ENCODE data around the gene GALK2.

GRCh38 chr15:49296258-49296657 lies 126.2 kb downstream of the GALK2 start:
- TF ChIP-seq, protein P1, sequence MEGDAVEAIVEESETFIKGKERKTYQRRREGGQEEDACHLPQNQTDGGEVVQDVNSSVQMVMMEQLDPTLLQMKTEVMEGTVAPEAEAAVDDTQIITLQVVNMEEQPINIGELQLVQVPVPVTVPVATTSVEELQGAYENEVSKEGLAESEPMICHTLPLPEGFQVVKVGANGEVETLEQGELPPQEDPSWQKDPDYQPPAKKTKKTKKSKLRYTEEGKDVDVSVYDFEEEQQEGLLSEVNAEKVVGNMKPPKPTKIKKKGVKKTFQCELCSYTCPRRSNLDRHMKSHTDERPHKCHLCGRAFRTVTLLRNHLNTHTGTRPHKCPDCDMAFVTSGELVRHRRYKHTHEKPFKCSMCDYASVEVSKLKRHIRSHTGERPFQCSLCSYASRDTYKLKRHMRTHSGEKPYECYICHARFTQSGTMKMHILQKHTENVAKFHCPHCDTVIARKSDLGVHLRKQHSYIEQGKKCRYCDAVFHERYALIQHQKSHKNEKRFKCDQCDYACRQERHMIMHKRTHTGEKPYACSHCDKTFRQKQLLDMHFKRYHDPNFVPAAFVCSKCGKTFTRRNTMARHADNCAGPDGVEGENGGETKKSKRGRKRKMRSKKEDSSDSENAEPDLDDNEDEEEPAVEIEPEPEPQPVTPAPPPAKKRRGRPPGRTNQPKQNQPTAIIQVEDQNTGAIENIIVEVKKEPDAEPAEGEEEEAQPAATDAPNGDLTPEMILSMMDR (IDR thresholded peaks at IDR 0.05): no peak
- TF ChIP-seq POLR2A (IDR thresholded peaks at IDR 0.05): no peak
